ENCODE results near the gene MYH11.

GRCh38 chr16:15832241-15832640 lies 24.6 kb downstream of the MYH11 start:
- TF ChIP-seq CTCF (IDR thresholded peaks at IDR 0.05; ENCODE audit: low read depth, low read length) (no peak), EZH2phosphoT487 (IDR thresholded peaks at IDR 0.05; ENCODE audit: low read depth) (no peak)
